ENCODE measurements around the gene GPX8.

Gene GPX8

GRCh38 chr5:55134053-55134722 lies 25.8 kb upstream of the GPX8 start:
- TF ChIP-seq CTCF (IDR thresholded peaks at IDR 0.05; ENCODE audit: low read depth, low read length, missing control alignments): no peak
- DNase-seq: no peak
- no peak overlapping the region for H3K4me3 ChIP-seq (ENCODE audit: low read depth, low read length)
- no peaks in the 10 kb centered on the region for H3K36me3 ChIP-seq (replicated peaks)
- no peaks in the 10 kb centered on the region for H3K27me3 ChIP-seq (replicated peaks)
- no peak overlapping the region for H3K27ac ChIP-seq
- in situ Hi-C loops (cut with HindIII; ENCODE audit: low pct_ligation_motif_present, low sequenced_read_pairs): loop anchor here (25.0 kb wide), 1 partner anchor 222 kb away; no protein-coding TSS in a partner anchor

GRCh38 chr5:55136521-55136920 lies 23.4 kb upstream of the GPX8 start:
- in situ Hi-C loops (cut with HindIII; ENCODE audit: low pct_ligation_motif_present, low sequenced_read_pairs): loop anchor here (25.0 kb wide), 1 partner anchor 224 kb away; no protein-coding TSS in a partner anchor
- no peak for TF ChIP-seq CTCF (IDR thresholded peaks at IDR 0.05; ENCODE audit: low read depth, low read length, missing control alignments)
- Histone ChIP-seq H3K36me3 (replicated peaks) (no peaks in the 10 kb centered on the region), H3K4me3 (ENCODE audit: low read depth, low read length) (no peak overlapping the region), H3K27me3 (replicated peaks) (no peaks in the 10 kb centered on the region), H3K27ac (no peak overlapping the region)
- no peak for DNase-seq

GRCh38 chr5:55140908-55141665 lies 18.9 kb upstream of the GPX8 start:
- Histone ChIP-seq H3K27ac (no peak overlapping the region), H3K4me3 (ENCODE audit: low read depth, low read length) (no peak overlapping the region), H3K27me3 (replicated peaks) (no peaks in the 10 kb centered on the region), H3K36me3 (replicated peaks) (no peaks in the 10 kb centered on the region)
- no peak for TF ChIP-seq CTCF (IDR thresholded peaks at IDR 0.05; ENCODE audit: low read depth, low read length, missing control alignments)
- in situ Hi-C loops (cut with HindIII; ENCODE audit: low pct_ligation_motif_present, low sequenced_read_pairs): loop anchor here (25.0 kb wide), 1 partner anchor 229 kb away; no protein-coding TSS in a partner anchor
- no peak for DNase-seq

GRCh38 chr5:55141945-55142690 lies 17.9 kb upstream of the GPX8 start:
- TF ChIP-seq CTCF (IDR thresholded peaks at IDR 0.05; ENCODE audit: low read depth, low read length, missing control alignments): no peak
- in situ Hi-C loops (cut with HindIII; ENCODE audit: low pct_ligation_motif_present, low sequenced_read_pairs): loop anchor here (25.0 kb wide), 1 partner anchor 230 kb away; no protein-coding TSS in a partner anchor
- H3K36me3 ChIP-seq (replicated peaks): no peaks in the 10 kb centered on the region
- no peak for DNase-seq
- no peak overlapping the region for H3K27ac ChIP-seq
- no peak overlapping the region for H3K4me3 ChIP-seq (ENCODE audit: low read depth, low read length)
- no peaks in the 10 kb centered on the region for H3K27me3 ChIP-seq (replicated peaks)

- in situ Hi-C loops (cut with HindIII; ENCODE audit: low pct_ligation_motif_present, low sequenced_read_pairs): loop anchor here (25.0 kb wide), 1 partner anchor 231 kb away; no protein-coding TSS in a partner anchor
- no peak for TF ChIP-seq CTCF (IDR thresholded peaks at IDR 0.05; ENCODE audit: low read depth, low read length, missing control alignments)
- Histone ChIP-seq H3K27ac (no peak overlapping the region), H3K27me3 (replicated peaks) (no peaks in the 10 kb centered on the region), H3K36me3 (replicated peaks) (no peaks in the 10 kb centered on the region), H3K4me3 (ENCODE audit: low read depth, low read length) (no peak overlapping the region)
- no peak for DNase-seq
Measured at GRCh38 chr5:55143624-55144023, 16.3 kb upstream of the GPX8 start.
